NB4 (cell line): Measurements from ENCODE around the gene ADAM17.

Experiments
- DNase-seq: peaks from one replicate; pipeline ENCODE4 v3.0.0; 2010; ENCODE audit warnings: low read depth
- H3K4me3 ChIP-seq: one replicate; pipeline ENCODE4 v1.5.1; 2011; ENCODE audit warnings: mild to moderate bottlenecking, low read depth, low read length, moderate library complexity
- CTCF ChIP-seq: IDR thresholded peaks from one replicate; pipeline ENCODE4 v1.5.1; 2012; ENCODE audit warnings: low read depth, low read length
- MYC ChIP-seq: IDR thresholded peaks from 2 replicates; pipeline ENCODE4 v1.6.1; 2011; ENCODE audit warnings: low read depth, low read length
- POLR2A ChIP-seq: IDR thresholded peaks from 2 replicates; pipeline ENCODE4 v1.6.1; 2011; ENCODE audit warnings: mild to moderate bottlenecking; ENCODE audit not compliant: insufficient read length; ENCODE audit errors: extremely low read depth
- TF ChIP-seq, protein P1 (sequence below): IDR thresholded peaks from 2 replicates; pipeline ENCODE4 v1.6.1; 2011; ENCODE audit warnings: low read depth, low read length

Gene ADAM17

DNA sequence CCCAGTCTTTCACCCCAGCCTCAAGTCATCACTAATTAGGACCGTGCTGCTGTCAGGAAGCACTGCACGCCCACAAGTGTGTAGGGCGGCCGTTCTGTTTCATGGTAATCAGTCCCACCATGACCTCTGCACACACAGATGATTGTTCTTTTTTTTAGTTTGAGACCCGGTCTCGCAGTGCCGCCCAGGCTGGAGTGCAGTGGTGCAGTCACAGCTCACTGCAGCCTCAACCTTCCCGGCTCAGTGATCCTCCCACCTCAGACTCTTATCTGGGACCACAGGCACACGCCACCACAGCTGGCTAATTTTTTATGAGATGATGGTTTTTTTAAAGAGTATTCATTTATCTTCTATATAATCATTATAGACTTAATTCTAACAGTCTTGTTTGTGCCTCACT is 83.1 kb downstream of the ADAM17 start:
- TF ChIP-seq POLR2A (no peak), CTCF (no peak), MYC (no peak)
- TF ChIP-seq, protein P1, sequence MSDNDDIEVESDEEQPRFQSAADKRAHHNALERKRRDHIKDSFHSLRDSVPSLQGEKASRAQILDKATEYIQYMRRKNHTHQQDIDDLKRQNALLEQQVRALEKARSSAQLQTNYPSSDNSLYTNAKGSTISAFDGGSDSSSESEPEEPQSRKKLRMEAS: no peak
- H3K4me3 ChIP-seq: no peak overlapping the region
- DNase-seq: no peak

- H3K4me3 ChIP-seq: no peak overlapping the region
- TF ChIP-seq CTCF (no peak), MYC (no peak), POLR2A (no peak)
- TF ChIP-seq, protein P1: no peak
- DNase-seq: no peak
These were observed 84.4 kb downstream of the ADAM17 start for GRCh38 chr2:9471206-9471605.

DNA sequence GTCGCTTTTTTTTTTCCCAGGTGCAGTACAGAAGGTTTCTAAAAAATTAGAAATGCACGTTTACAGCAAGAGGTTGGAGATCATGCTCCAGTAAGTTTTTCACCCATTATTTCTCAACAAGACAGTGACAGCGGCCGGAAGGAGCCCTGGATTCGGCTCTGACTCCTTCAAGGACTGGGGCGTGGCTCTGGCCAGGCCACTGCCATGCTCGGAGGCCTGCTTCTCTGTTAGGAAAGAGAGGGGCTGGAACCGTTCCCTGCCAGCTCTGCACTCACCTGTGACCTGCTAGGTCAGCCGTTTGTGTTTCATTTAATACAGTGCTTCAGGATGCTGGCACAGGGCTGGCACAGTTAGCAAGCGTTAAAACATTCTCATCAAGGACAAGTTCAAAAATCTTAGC is 87.9 kb downstream of the ADAM17 start:
- no peak overlapping the region for H3K4me3 ChIP-seq
- no peak for DNase-seq
- TF ChIP-seq MYC: no peak
- TF ChIP-seq, protein P1: no peak
- TF ChIP-seq CTCF: no peak
- no peak for TF ChIP-seq POLR2A

DNA sequence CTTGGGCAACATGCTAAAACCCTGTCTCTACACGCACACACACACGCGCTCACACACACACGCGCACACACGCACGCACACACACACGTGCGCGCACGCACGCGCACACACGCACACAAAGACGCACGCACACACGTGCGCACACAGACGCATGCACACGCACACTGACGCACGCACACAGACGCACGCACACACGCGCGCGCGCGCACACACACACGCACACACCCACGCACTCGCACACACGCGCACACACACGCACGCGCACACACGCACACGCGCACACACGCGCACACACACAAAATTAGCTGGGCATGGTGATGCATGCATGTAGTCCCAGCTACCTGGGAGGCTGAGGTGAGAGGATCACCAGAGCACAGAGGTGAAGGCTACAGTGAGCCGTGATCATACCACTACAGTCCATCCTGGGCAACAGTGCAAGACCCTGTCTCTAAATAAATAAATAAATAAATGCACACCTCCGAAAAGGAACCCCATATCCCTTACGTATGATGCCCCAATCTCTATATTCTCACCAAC is 89.4 kb downstream of the ADAM17 start:
- no peak for DNase-seq
- H3K4me3 ChIP-seq: no peak overlapping the region
- TF ChIP-seq, protein P1: no peak
- TF ChIP-seq CTCF: no peak
- TF ChIP-seq MYC: no peak
- no peak for TF ChIP-seq POLR2A

DNA sequence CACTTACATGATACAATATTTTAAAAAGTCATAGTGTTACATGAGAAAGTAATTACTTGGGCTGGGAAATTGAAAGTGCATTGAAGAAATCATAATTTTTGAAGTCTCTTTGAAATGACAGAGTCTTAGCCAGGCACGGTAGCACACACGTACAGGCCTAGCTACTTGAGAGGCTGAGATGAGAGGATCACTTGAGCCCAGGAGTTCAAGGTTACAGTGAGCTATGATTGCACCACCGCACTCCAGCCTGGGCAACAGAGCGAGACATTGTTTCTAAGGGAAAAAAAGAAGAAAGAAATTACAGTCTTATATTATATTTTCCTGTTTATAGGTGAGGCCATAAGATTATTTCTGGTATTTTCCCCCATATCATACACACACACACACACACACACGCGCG is 90.5 kb downstream of the ADAM17 start:
- no peak overlapping the region for H3K4me3 ChIP-seq
- no peak for DNase-seq
- TF ChIP-seq CTCF (no peak), MYC (no peak), POLR2A (no peak)
- TF ChIP-seq, protein P1: no peak

GRCh38 chr2:9463698-9464034 is 92.0 kb downstream of the ADAM17 start:
- no peak overlapping the region for H3K4me3 ChIP-seq
- DNase-seq: peak; percentile 54
- TF ChIP-seq POLR2A: no peak
- no peak for TF ChIP-seq CTCF
- no peak for TF ChIP-seq MYC
- TF ChIP-seq, protein P1: no peak
